K562 (cell line): ENCODE measurements around the gene MATR3. TPM values are rescaled to one million over a fixed set of nuclear protein-coding genes. Genes with fewer than 3 reads are reported as not detected.

Source experiments
- SIX5 ChIP-seq, 2 experiments: IDR thresholded peaks; 2 replicates each; pipeline ENCODE4 v1.6.1; 2011; ENCODE audit warnings: low read length in 2 of 2, borderline replicate concordance in 1 of 2, low read depth in 1 of 2, mild to moderate bottlenecking in 1 of 2, moderate library complexity in 1 of 2; ENCODE audit not compliant: insufficient read depth in 1 of 2
- ZBTB7A ChIP-seq: IDR thresholded peaks from 2 replicates; pipeline ENCODE4 v1.6.1; 2011; ENCODE audit warnings: low read depth, mild to moderate bottlenecking, low read length, moderate library complexity, borderline replicate concordance; ENCODE audit not compliant: control insufficient read depth
- polyA plus RNA-seq, 8 experiments: library from polyadenylated mRNA; depleted of rRNA in 4 of 8; stranded (reverse) in 5 of 8; unstranded in 3 of 8; fragments of >200 nt; fragmentation: Nextera tagmentation in 2 of 8; fragmentation: Illumina TruSeq in 1 of 8; extraction: Ambion mirVana in 2 of 8; extraction: Trizol in 1 of 8; gene quantifications; 2 replicates each; pipeline versions ENCODE4 v1.2.1 to v1.2.3, GENCODE V29; 2011 to 2014; ENCODE audit warnings: inconsistent platforms in 1 of 8, missing spikeins in 1 of 8
- total RNA-seq, 7 experiments: library from RNA; depleted of rRNA in 6 of 7; stranded (reverse); fragments of >200 nt in 6 of 7; fragmentation: Illumina TruSeq in 2 of 7; extraction: Trizol in 2 of 7; gene quantifications; 2 replicates each; pipeline versions ENCODE4 v1.2.1 to v1.2.3, GENCODE V29; 2011 to 2021; ENCODE audit warnings: low replicate concordance in 1 of 7
- TF ChIP-seq, protein P1 (sequence below), 2 experiments: fragments of 450-650 bp; IDR thresholded peaks; 2 replicates each; pipeline ENCODE4 v1.6.1; 2016; ENCODE audit warnings: mild to moderate bottlenecking in 2 of 2, borderline replicate concordance in 1 of 2, low read depth in 1 of 2, moderate library complexity in 1 of 2
- TF ChIP-seq, protein P2 (sequence below): fragments of 450-650 bp; formaldehyde crosslinking; IDR thresholded peaks from 2 replicates; pipeline ENCODE4 v1.4.0; 2020; ENCODE audit warnings: mild to moderate bottlenecking
- TF ChIP-seq, protein P3 (sequence below): fragments of 250-450 bp; sonication (Bioruptor Pico); IDR thresholded peaks from 2 replicates; pipeline ENCODE4 v1.8.0; 2022; ENCODE audit warnings: moderate library complexity, mild to moderate bottlenecking, inconsistent platforms
- TF ChIP-seq, protein P4 (sequence below): sonication (generic); formaldehyde crosslinking; IDR thresholded peaks from 2 replicates; pipeline ENCODE4 v1.8.1; 2023; ENCODE audit warnings: mild to moderate bottlenecking, missing genetic modification reagents

Gene MATR3
- total and polyA plus RNA-seq, 9 of the 15 experiments (the other 6 are each of a cell fraction or from before 2014, with no cell fraction given) = 150 to 425 (median 263) TPM

DNA sequence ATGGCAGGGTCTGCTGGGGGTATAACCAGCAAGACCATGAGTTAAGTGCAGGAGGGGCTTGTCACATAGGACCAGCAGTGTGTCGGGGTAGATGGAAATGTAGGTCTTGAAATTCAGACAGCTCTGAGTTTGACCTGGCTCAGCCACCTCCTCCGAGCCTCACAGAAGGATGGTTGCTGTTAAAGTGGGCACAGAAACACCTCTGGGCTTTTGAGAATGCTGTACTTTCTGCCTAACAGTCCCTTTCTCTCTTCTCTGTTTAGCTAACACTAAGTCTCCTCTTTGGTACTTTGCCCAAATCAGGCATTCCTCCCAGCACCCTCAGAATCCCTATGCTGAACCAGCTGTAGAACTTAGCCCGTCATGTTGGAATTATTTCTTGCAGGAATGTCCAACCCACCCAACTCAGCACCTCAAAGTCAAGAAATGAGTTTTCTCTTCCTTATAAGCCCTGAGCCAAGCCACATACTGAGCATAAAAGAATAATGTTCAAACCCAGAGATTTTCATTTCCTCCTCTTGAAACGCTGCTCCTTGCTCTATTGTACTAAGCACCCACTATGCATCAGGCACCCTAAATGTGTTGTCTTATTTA, 41.7 kb upstream of the MATR3 start (continued):
- TF ChIP-seq, protein P1, sequence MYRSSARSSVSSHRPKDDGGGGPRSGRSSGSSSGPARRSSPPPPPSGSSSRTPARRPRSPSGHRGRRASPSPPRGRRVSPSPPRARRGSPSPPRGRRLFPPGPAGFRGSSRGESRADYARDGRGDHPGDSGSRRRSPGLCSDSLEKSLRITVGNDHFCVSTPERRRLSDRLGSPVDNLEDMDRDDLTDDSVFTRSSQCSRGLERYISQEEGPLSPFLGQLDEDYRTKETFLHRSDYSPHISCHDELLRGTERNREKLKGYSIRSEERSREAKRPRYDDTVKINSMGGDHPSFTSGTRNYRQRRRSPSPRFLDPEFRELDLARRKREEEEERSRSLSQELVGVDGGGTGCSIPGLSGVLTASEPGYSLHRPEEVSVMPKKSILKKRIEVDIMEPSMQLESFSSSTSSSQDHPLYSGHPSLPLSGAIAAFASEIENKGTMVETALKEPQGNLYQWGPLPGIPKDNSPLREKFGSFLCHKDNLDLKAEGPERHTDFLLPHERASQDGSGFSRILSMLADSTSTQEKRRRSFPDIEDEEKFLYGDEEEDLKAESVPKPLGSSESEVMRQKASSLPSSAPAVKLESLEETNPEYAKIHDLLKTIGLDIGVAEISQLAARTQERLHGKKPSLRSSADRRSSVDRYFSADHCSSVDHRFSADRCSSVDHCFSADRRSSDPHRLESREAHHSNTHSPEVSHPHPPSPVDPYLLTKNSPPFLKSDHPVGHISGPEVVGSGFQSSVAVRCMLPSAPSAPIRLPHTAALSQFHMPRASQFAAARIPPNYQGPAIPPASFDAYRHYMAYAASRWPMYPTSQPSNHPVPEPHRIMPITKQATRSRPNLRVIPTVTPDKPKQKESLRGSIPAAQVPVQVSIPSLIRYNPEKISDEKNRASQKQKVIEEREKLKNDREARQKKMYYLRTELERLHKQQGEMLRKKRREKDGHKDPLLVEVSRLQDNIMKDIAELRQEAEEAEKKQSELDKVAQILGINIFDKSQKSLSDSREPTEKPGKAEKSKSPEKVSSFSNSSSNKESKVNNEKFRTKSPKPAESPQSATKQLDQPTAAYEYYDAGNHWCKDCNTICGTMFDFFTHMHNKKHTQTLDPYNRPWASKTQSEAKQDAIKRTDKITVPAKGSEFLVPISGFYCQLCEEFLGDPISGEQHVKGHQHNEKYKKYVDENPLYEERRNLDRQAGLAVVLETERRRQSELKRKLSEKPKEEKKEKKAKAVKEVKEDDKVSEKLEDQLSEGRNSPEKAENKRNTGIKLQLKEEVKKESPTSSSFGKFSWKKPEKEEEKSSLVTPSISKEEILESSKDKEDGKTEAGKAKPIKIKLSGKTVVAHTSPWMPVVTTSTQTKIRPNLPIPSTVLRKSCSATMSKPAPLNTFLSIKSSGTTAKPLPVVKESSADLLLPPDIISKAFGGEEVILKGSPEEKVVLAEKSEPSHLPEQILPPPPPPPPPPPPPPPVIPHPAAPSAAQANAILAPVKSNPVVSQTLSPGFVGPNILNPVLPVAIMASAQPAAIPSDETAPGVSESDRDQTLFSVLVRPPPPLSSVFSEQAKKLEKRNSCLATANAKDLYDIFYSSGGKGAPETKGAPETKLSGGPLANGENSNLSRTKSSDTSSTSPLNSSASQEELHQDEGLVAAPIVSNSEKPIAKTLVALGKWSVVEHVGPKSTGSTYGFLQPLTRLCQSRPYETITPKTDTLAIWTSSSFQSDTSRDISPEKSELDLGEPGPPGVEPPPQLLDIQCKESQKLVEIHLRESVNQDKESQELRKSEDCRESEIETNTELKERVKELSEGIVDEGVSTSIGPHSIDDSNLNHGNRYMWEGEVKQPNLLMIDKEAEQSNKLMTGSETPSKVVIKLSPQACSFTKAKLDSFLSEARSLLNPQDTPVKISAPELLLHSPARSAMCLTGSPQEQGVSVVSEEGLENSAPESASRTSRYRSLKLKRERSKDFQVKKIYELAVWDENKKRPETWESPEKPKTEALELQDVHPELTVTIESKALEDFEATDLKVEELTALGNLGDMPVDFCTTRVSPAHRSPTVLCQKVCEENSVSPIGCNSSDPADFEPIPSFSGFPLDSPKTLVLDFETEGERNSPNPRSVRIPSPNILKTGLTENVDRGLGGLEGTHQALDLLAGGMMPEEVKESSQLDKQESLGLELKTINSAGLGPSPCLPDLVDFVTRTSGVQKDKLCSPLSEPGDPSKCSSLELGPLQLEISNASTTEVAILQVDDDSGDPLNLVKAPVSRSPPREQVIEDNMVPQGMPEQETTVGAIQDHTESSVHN (IDR thresholded peaks at IDR 0.05; ENCODE audit: borderline replicate concordance in 1 of 2, low read depth in 1 of 2) = no peak
- TF ChIP-seq ZBTB7A (no peak), SIX5 (IDR thresholded peaks at IDR 0.05; ENCODE audit: borderline replicate concordance in 1 of 2, insufficient read depth in 1 of 2, low read depth in 1 of 2, low read length in 2 of 2) (no peak)
- TF ChIP-seq, protein P2, sequence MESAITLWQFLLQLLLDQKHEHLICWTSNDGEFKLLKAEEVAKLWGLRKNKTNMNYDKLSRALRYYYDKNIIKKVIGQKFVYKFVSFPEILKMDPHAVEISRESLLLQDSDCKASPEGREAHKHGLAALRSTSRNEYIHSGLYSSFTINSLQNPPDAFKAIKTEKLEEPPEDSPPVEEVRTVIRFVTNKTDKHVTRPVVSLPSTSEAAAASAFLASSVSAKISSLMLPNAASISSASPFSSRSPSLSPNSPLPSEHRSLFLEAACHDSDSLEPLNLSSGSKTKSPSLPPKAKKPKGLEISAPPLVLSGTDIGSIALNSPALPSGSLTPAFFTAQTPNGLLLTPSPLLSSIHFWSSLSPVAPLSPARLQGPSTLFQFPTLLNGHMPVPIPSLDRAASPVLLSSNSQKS (CRISPR knock-in tag) = no peak
- TF ChIP-seq, protein P3, sequence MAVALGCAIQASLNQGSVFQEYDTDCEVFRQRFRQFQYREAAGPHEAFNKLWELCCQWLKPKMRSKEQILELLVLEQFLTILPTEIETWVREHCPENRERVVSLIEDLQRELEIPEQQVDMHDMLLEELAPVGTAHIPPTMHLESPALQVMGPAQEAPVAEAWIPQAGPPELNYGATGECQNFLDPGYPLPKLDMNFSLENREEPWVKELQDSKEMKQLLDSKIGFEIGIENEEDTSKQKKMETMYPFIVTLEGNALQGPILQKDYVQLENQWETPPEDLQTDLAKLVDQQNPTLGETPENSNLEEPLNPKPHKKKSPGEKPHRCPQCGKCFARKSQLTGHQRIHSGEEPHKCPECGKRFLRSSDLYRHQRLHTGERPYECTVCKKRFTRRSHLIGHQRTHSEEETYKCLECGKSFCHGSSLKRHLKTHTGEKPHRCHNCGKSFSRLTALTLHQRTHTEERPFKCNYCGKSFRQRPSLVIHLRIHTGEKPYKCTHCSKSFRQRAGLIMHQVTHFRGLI (CRISPR knock-in tag) = no peak
- TF ChIP-seq, protein P4, sequence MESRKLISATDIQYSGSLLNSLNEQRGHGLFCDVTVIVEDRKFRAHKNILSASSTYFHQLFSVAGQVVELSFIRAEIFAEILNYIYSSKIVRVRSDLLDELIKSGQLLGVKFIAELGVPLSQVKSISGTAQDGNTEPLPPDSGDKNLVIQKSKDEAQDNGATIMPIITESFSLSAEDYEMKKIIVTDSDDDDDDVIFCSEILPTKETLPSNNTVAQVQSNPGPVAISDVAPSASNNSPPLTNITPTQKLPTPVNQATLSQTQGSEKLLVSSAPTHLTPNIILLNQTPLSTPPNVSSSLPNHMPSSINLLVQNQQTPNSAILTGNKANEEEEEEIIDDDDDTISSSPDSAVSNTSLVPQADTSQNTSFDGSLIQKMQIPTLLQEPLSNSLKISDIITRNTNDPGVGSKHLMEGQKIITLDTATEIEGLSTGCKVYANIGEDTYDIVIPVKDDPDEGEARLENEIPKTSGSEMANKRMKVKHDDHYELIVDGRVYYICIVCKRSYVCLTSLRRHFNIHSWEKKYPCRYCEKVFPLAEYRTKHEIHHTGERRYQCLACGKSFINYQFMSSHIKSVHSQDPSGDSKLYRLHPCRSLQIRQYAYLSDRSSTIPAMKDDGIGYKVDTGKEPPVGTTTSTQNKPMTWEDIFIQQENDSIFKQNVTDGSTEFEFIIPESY = no peak
